Measurements from ENCODE around the gene CTNNA2. TPM values are rescaled to one million over a fixed set of nuclear protein-coding genes. Genes with fewer than 3 reads are reported as not detected.

CTNNA2 gene
- total and polyA plus RNA-seq, 11 donors, result 0.20 to 0.81 TPM; not detected in 9

GRCh38 chr2:79702905-79703304 is 190.1 kb downstream of the CTNNA2 start:
- ATAC-seq (no peak), DNase-seq (no peak)
- Histone ChIP-seq H3K4me1 (no peaks in the 10 kb centered on the region), H3K36me3 (no peaks in the 10 kb centered on the region), H3K27me3 (no peaks in the 10 kb centered on the region), H3K9me3 (no peaks in the 10 kb centered on the region), H3K4me3 (no peak overlapping the region), H3K27ac (no peak overlapping the region)
- intact Hi-C loops (cut with DNase I), result no loop called here
- 44 to 56% (median 51%) methylated on average over 1 of the region's 1 CpG for WGBS, 4 donors
- no peak for TF ChIP-seq POLR2A (IDR thresholded peaks at IDR 0.05)
- no peak for TF ChIP-seq CTCF (IDR thresholded peaks at IDR 0.05)

- Histone ChIP-seq H3K9me3 (no peaks in the 10 kb centered on the region), H3K4me1 (no peaks in the 10 kb centered on the region), H3K36me3 (no peaks in the 10 kb centered on the region), H3K4me3 (no peak overlapping the region), H3K27me3 (no peaks in the 10 kb centered on the region), H3K27ac (no peak overlapping the region)
- DNase-seq, result no peak
- TF ChIP-seq POLR2A (IDR thresholded peaks at IDR 0.05), result no peak
- no peak for TF ChIP-seq CTCF (IDR thresholded peaks at IDR 0.05)
- intact Hi-C loops (cut with DNase I), result no loop called here
- ATAC-seq, result no peak
Observed at GRCh38 chr2:79711098-79711497, 198.2 kb downstream of the CTNNA2 start.

- intact Hi-C loops (cut with DNase I), result no loop called here
- ATAC-seq (no peak), DNase-seq (no peak)
- TF ChIP-seq POLR2A (IDR thresholded peaks at IDR 0.05), result no peak
- TF ChIP-seq CTCF (IDR thresholded peaks at IDR 0.05), result no peak
- 36 to 48% (median 45%) methylated on average over 4 of the region's 4 CpGs for WGBS, 4 donors
- no peaks in the 10 kb centered on the region for H3K4me1 ChIP-seq
- no peaks in the 10 kb centered on the region for H3K36me3 ChIP-seq
- no peaks in the 10 kb centered on the region for H3K27me3 ChIP-seq
- H3K9me3 ChIP-seq, result no peaks in the 10 kb centered on the region
- no peak overlapping the region for H3K27ac ChIP-seq
- no peak overlapping the region for H3K4me3 ChIP-seq
Observed at GRCh38 chr2:79713131-79713785, 200.4 kb downstream of the CTNNA2 start.

- Histone ChIP-seq H3K27ac (no peak overlapping the region), H3K27me3 (no peaks in the 10 kb centered on the region), H3K36me3 (no peaks in the 10 kb centered on the region), H3K4me3 (no peak overlapping the region), H3K4me1 (no peaks in the 10 kb centered on the region), H3K9me3 (no peaks in the 10 kb centered on the region)
- DNase-seq (no peak), ATAC-seq (no peak)
- WGBS, 4 donors, result 45 to 80% (median 73%) methylated on average over 1 of the region's 1 CpG
- TF ChIP-seq CTCF (IDR thresholded peaks at IDR 0.05) (no peak), POLR2A (IDR thresholded peaks at IDR 0.05) (no peak)
- intact Hi-C loops (cut with DNase I), result no loop called here
Observed at GRCh38 chr2:79714283-79714682, 201.4 kb downstream of the CTNNA2 start.
